ENCODE data around the gene TSTD1. TPM values are rescaled to one million over a fixed set of nuclear protein-coding genes. Genes with fewer than 3 reads are reported as not detected.
"Not testable (repeated sequence)": the region's sequence is repeated elsewhere in the genome, so short reads cannot be mapped to it uniquely, and the experiment has no call there.

Gene TSTD1
- total RNA-seq, 1 experiment from 2014 or later = 24.8 TPM

GRCh38 chr1:160993544-160994193 is 45.1 kb downstream of the TSTD1 start:
- Mint-ChIP-seq H3K27ac (ENCODE audit: unreplicated experiment) (no peak overlapping the region), H3K4me1 (ENCODE audit: low read depth, unreplicated experiment) (peaks cover 7% of the 10 kb centered on the region), H3K4me3 (ENCODE audit: unreplicated experiment) (no peak overlapping the region), H3K36me3 (ENCODE audit: insufficient read depth, unreplicated experiment) (peaks cover 74% of the 10 kb centered on the region), H3K27me3 (ENCODE audit: insufficient read depth, unreplicated experiment) (no peaks in the 10 kb centered on the region), H3K9me3 (ENCODE audit: unreplicated experiment) (no peaks in the 10 kb centered on the region)
- H3K9me3 ChIP-seq = no peaks in the 10 kb centered on the region
- H3K4me1 ChIP-seq = peaks cover 15% of the 10 kb centered on the region
- no peak overlapping the region for H3K4me3 ChIP-seq (ENCODE audit: low read depth, low read length)
- TF ChIP-seq CTCF (IDR thresholded peaks at IDR 0.05; ENCODE audit: insufficient read depth in 1 of 2, low read depth in 1 of 2, low read length in 1 of 2, severe bottlenecking in 1 of 2, unreplicated experiment in 1 of 2) = peak; percentile 10 to 11
- DNase-seq = peak in 1 of 2 experiments; percentile 44
- BruUV-seq (replicated peaks) = no TSS peak
- POLR2A ChIA-PET = interaction anchor here (0.7 to 2.3 kb wide), 3 partner anchors 27 to 199 kb away, joined by 8 to 25 read pairs (median 9); partner anchors contain the start of gene F11R
- H3K27me3 ChIP-seq (replicated peaks; ENCODE audit: control insufficient read depth, insufficient read depth, low read length) = no peaks in the 10 kb centered on the region
- CTCF ChIA-PET = interaction anchor here (0.7 to 1.1 kb wide), 6 partner anchors 14 to 146 kb away, joined by 3 to 11 read pairs (median 8); no protein-coding TSS in a partner anchor
- peaks cover 3% of the 10 kb centered on the region for H3K36me3 ChIP-seq (ENCODE audit: control insufficient read depth, insufficient read depth, low read length)
- intact Hi-C loops (cut with micrococcal nuclease; ENCODE audit: unreplicated experiment) = loop anchor here (1.0 kb wide), 1 partner anchor 78 kb away; no protein-coding TSS in a partner anchor

DNA sequence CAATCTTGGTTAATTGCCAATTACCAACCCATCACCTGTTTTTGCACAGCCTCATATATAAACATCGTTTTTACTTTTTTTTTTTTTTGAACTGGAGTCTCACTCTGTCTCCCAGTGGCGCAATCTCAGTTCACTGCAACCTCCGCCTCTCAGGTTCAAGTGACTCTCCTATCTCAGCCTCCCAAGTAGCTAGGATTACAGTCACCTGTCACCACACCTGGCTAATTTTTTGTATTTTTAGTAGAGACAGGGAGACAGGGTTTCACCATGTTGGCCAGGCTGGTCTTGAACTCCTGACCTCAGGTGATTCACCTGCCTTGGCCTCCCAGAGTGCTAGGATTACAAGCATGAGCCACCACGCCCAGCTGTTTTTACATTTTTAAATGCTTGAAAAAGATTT is 46.7 kb downstream of the TSTD1 start:
- H3K4me1 Mint-ChIP-seq (ENCODE audit: low read depth, unreplicated experiment); H3K27me3 Mint-ChIP-seq (ENCODE audit: insufficient read depth, unreplicated experiment); intact Hi-C loops (cut with micrococcal nuclease; ENCODE audit: unreplicated experiment); BruUV-seq (replicated peaks); H3K4me1 ChIP-seq; H3K4me3 ChIP-seq (ENCODE audit: low read depth, low read length); H3K4me3 Mint-ChIP-seq (ENCODE audit: unreplicated experiment); DNase-seq; H3K36me3 ChIP-seq (ENCODE audit: control insufficient read depth, insufficient read depth, low read length); H3K9me3 ChIP-seq; H3K9me3 Mint-ChIP-seq (ENCODE audit: unreplicated experiment); H3K27ac Mint-ChIP-seq (ENCODE audit: unreplicated experiment); H3K27me3 ChIP-seq (replicated peaks; ENCODE audit: control insufficient read depth, insufficient read depth, low read length): not testable (repeated sequence)
- CTCF ChIA-PET = interaction anchor here (0.6 kb wide), 2 partner anchors 77 to 214 kb away, joined by 3 read pairs; no protein-coding TSS in a partner anchor
- H3K36me3 Mint-ChIP-seq (ENCODE audit: insufficient read depth, unreplicated experiment) = peaks cover 57% of the 10 kb centered on the region
- POLR2A ChIA-PET = interaction anchor here (0.6 kb wide), 1 partner anchor 33 kb away, joined by 3 read pairs; no protein-coding TSS in a partner anchor

Other genes starting within 250 kb of the TSTD1 start
- gene LY9, start 242.8 kb downstream of the TSTD1 start, total RNA-seq (2022) = not detected in 2 replicates
- gene CD244, start 176.1 kb downstream of the TSTD1 start, total RNA-seq (2022) = 0.11 TPM in 1 of 2 replicates, not detected in the other
- 0.37 TPM in 1 of 2 replicates, not detected in the other for gene ITLN1, start 153.8 kb downstream of the TSTD1 start, total RNA-seq (2022)
- gene ITLN2, start 84.2 kb downstream of the TSTD1 start, total RNA-seq (2022) = 0.93 and 1.3 TPM in 2 replicates
- 182 and 196 TPM in 2 replicates for gene F11R, start 17.8 kb downstream of the TSTD1 start, total RNA-seq (2022)
- 49.7 and 52.7 TPM in 2 replicates for gene USF1, start 7.0 kb upstream of the TSTD1 start, total RNA-seq (2022)
- gene ARHGAP30, start 30.9 kb upstream of the TSTD1 start, total RNA-seq (2022) = not detected in 2 replicates
- gene NECTIN4, start 50.6 kb upstream of the TSTD1 start, total RNA-seq (2022) = 0.20 and 0.74 TPM in 2 replicates
- 2.0 and 2.2 TPM in 2 replicates for gene KLHDC9, start 59.4 kb upstream of the TSTD1 start, total RNA-seq (2022)
- 80.0 and 88.0 TPM in 2 replicates for gene PFDN2, start 79.1 kb upstream of the TSTD1 start, total RNA-seq (2022)
- gene NIT1, start 79.1 kb upstream of the TSTD1 start, total RNA-seq (2022) = 41.8 and 42.1 TPM in 2 replicates
- 33.8 and 37.0 TPM in 2 replicates for gene DEDD, start 93.7 kb upstream of the TSTD1 start, total RNA-seq (2022)
- gene UFC1, start 115.0 kb upstream of the TSTD1 start, total RNA-seq (2022) = 98.2 and 105 TPM in 2 replicates
- 38.2 and 39.8 TPM in 2 replicates for gene USP21, start 120.5 kb upstream of the TSTD1 start, total RNA-seq (2022)
- 25.0 and 25.4 TPM in 2 replicates for gene PPOX, start 127.5 kb upstream of the TSTD1 start, total RNA-seq (2022)
- gene B4GALT3, start 138.5 kb upstream of the TSTD1 start, total RNA-seq (2022) = 39.6 and 48.1 TPM in 2 replicates
- 0.23 and 0.32 TPM in 2 replicates for gene ADAMTS4, start 160.1 kb upstream of the TSTD1 start, total RNA-seq (2022)
- 110 and 115 TPM in 2 replicates for gene NDUFS2, start 163.4 kb upstream of the TSTD1 start, total RNA-seq (2022)
- gene FCER1G, start 176.3 kb upstream of the TSTD1 start, total RNA-seq (2022) = 1.5 and 2.6 TPM in 2 replicates
- 711 and 784 TPM in 2 replicates for gene APOA2, start 184.7 kb upstream of the TSTD1 start, total RNA-seq (2022)
- 23.1 and 24.0 TPM in 2 replicates for gene TOMM40L, start 187.1 kb upstream of the TSTD1 start, total RNA-seq (2022)
- gene NR1I3, start 199.2 kb upstream of the TSTD1 start, total RNA-seq (2022) = not detected in 2 replicates
- gene PCP4L1, start 219.8 kb upstream of the TSTD1 start, total RNA-seq (2022) = 2.5 and 3.3 TPM in 2 replicates

All from Caco-2 (cell line).